GM08714 (cell line): ENCODE data around the gene MYO5A.

Experiments used
- H3K4me3 ChIP-seq: fragments of 200-500 bp; sonication (Bioruptor generic); 2 replicates; pipeline ENCODE4 v1.5.1; 2014; ENCODE audit warnings: mild to moderate bottlenecking, low read length, inconsistent platforms
- ZNF274 ChIP-seq: IDR thresholded peaks from 2 replicates; pipeline ENCODE4 v1.6.1; 2012; ENCODE audit warnings: mild to moderate bottlenecking, low read depth, low read length

Gene MYO5A

GRCh38 chr15:52328680-52329079 is 200.0 kb downstream of the MYO5A start:
- no peak overlapping the region for H3K4me3 ChIP-seq
- TF ChIP-seq ZNF274 = no peak

GRCh38 chr15:52326756-52327155 is 201.9 kb downstream of the MYO5A start:
- no peak overlapping the region for H3K4me3 ChIP-seq
- TF ChIP-seq ZNF274 = no peak

GRCh38 chr15:52324109-52324508 is 204.6 kb downstream of the MYO5A start:
- H3K4me3 ChIP-seq = no peak overlapping the region
- TF ChIP-seq ZNF274 = no peak

- no peak overlapping the region for H3K4me3 ChIP-seq
- TF ChIP-seq ZNF274 = no peak
Observed at GRCh38 chr15:52318729-52319500, 209.8 kb downstream of the MYO5A start.

GRCh38 chr15:52317688-52318087 is 211.0 kb downstream of the MYO5A start:
- no peak overlapping the region for H3K4me3 ChIP-seq
- no peak for TF ChIP-seq ZNF274

GRCh38 chr15:52317022-52317421 is 211.7 kb downstream of the MYO5A start:
- TF ChIP-seq ZNF274 = no peak
- no peak overlapping the region for H3K4me3 ChIP-seq

- TF ChIP-seq ZNF274 = no peak
- no peak overlapping the region for H3K4me3 ChIP-seq
Observed at GRCh38 chr15:52309154-52309548, 219.5 kb downstream of the MYO5A start.

GRCh38 chr15:52308446-52309153 is 220.1 kb downstream of the MYO5A start:
- no peak for TF ChIP-seq ZNF274
- H3K4me3 ChIP-seq = no peak overlapping the region

GRCh38 chr15:52307847-52308246 is 220.8 kb downstream of the MYO5A start:
- no peak for TF ChIP-seq ZNF274
- no peak overlapping the region for H3K4me3 ChIP-seq

GRCh38 chr15:52306270-52306669 is 222.4 kb downstream of the MYO5A start:
- H3K4me3 ChIP-seq = no peak overlapping the region
- no peak for TF ChIP-seq ZNF274

- TF ChIP-seq ZNF274 = no peak
Observed at GRCh38 chr15:52303093-52303772, 225.4 kb downstream of the MYO5A start.

GRCh38 chr15:52301265-52301847 is 227.3 kb downstream of the MYO5A start:
- no peak overlapping the region for H3K4me3 ChIP-seq
- no peak for TF ChIP-seq ZNF274

More at GRCh38 chr15:52303093-52303772, 225.4 kb downstream of the MYO5A start:
- H3K4me3 ChIP-seq = no peak overlapping the region

- H3K4me3 ChIP-seq = peak within 1 kb of the TSS; percentile 43; the same call in 1 of the 2 replicates
Observed at GRCh38 chr15:52295421-52296001, 233.2 kb downstream of the MYO5A start, which contains the start of gene MYO5C. Gene MYO5C, minus strand, starts transcription at chr15:52295804. Its CDS starts 168 bp downstream, at chr15:52295636.

GRCh38 chr15:52294881-52295420 is 233.7 kb downstream of the MYO5A start:
- no peak for TF ChIP-seq ZNF274
- peak overlapping the region; percentile 43; the same call in 1 of the 2 replicates for H3K4me3 ChIP-seq

More at GRCh38 chr15:52295421-52296001, 233.2 kb downstream of the MYO5A start, which contains the start of gene MYO5C:
- no peak for TF ChIP-seq ZNF274
